Measurements from ENCODE around the gene ZCWPW1.
"Not testable (repeated sequence)": the region's sequence is repeated elsewhere in the genome, so short reads cannot be mapped to it uniquely, and the experiment has no call there.

The ZCWPW1 gene

DNA sequence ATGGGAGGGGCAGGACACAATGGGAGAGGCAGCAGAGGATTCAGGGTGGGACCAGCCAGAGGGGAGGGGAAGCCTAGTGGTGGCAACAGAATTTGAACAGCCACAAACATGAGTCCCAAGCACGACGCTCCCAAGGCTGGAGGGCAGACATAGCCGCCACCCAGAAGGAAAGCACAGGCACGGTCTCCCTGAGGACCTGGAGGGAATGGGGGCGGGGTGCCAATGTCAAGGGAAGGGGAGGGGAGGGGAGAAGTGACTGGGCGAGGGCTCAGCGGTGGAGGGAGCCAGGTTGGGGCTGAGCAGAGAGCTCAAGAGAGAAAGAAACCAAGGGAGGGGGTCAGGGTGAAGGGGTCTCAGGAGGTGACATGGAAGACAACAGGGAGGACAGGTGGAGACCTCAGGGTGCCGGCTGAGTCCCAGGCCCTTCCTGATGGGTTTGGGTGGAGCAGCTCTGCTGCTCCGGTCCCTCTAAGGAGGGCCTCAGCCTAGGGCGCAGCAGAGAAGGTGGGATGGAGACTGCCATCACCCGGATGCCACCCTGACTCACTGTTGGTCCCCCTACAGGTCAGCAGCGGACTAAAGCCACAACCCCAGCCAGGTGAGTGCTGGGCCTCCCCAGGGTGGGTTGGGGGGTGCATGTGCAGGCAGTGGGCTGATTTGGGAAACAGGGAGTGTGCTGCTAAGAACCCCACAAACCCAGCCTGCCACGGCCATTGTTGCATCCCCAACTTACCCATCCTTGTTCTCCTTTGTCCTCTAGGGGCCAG lies 31.0 kb downstream of the ZCWPW1 start:
- no peak for DNase-seq

GRCh38 chr7:100396421-100396982 lies 32.0 kb downstream of the ZCWPW1 start:
- no peak for DNase-seq

DNA sequence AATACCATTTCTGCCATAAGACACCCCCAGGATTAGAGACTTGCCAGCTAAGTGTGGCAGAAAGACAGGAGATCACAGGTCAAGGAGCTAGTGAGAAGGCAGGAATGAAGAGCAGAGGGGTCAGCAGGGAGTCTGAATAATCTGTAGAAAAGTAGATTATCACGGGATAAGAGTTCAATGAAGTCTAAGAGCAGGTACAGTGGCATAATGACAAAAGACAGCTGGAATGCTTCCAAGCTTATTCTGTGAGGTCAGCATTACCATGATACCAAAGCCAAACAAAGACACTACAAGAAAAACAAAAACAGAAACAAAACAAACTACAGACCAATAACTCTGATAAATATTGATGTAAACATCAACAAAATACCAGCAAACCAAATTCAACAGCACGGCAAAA lies 34.4 kb downstream of the ZCWPW1 start:
- DNase-seq = no peak

- no peak for DNase-seq
These were observed 35.1 kb downstream of the ZCWPW1 start for GRCh38 chr7:100393233-100393905.

DNA sequence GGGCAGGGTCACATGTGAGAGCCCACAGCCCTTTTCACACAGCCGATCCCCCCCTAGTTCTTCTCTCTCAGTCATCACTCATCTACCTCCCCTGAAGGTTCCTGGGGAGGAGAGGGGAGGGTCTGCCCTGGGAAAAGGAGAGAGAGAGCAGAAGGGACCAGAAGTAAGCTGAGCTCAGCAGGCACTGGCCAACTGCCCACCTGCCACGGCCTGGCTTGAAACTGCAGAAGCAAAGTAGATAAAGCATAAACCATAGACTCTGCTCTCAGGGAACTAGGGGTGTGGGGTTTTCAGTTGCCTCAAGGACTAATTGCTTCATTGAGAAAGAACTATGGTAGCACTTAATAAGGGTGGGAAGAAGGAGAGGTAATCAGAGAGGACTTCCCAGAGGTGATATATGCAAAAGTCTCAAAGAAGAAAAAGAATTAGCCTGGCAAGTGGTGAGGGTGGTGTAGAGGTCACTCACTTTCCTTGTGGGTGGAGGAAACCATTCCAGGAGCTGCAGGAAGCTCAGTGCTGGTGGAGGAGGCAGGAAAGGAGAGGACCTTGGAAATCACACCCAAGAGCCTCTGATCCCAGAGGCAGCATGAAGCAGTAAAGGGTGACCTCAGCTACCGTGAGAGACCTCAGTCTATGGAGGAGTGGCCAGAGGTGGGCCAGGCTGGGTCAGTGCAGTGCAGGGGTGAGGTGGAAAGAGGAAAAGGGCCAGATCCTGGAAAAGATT lies 38.1 kb downstream of the ZCWPW1 start:
- no peak for DNase-seq

DNA sequence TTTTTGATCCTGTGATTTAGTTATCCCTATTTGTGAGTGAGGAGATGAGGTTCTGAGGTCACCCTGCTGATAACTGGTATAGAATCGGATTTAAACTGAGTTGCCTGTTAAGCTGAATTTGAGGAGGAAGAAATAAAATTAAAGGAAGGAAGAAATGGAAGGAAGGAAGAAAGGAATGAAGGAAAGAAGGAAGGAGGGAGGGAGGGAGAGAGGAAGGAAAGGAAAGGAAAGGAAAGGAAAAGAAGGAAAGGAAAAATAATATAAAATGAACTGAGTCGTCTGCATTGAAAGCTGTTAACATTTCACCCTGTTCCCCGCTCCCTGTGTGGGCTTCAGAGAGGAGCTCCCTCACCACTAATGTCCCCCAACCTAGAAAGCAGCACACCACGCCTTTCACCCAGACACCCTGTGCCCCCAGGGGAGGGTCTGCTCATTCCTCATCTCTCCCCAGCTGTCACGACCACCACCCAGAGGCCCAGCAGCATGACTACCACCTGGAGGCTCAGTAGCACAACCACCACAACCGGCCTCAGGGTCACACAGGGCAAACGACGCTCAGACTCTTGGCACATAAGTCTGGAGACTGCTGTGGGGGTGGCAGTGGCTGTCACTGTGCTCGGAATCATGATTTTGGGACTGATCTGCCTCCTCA lies 38.9 kb downstream of the ZCWPW1 start:
- no peak for DNase-seq

DNA sequence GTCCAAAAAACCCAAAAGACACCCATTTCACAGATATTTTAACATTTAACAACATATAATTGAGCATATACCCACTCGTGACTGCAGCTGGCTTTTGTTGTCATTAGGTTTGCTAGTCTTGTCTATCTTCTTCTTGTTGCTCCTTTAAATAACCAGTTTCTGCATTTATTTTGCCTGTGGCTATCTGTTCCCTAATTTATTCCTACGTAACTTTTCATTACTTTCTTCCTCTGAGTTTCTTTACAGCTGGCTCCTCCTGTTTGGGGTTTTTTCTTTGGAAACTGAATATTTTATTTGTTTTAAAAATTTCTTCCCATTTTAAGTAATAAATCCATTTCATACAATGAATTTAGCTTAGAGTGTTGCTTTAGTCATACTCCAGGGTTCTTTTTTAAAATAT lies 40.8 kb downstream of the ZCWPW1 start:
- DNase-seq = no peak

DNA sequence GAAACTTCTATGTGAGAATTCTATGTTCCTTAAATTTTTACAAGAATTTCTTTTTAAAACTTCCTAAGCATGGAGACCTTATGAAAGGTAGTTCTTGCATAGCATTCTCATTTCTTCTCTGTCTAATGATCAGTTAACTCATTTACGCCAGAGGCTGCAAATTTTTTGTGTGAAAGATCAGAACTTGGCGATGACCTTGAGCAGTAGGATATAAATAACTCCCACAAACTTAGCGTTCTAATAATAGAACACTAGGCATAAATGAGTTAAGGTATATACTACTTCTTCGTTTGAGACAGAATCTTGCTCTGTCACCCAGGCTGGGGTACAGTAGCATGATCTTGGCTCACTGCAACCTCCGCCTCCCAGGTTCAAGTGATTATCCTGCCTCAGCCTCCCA lies 41.6 kb downstream of the ZCWPW1 start:
- no peak for DNase-seq

DNA sequence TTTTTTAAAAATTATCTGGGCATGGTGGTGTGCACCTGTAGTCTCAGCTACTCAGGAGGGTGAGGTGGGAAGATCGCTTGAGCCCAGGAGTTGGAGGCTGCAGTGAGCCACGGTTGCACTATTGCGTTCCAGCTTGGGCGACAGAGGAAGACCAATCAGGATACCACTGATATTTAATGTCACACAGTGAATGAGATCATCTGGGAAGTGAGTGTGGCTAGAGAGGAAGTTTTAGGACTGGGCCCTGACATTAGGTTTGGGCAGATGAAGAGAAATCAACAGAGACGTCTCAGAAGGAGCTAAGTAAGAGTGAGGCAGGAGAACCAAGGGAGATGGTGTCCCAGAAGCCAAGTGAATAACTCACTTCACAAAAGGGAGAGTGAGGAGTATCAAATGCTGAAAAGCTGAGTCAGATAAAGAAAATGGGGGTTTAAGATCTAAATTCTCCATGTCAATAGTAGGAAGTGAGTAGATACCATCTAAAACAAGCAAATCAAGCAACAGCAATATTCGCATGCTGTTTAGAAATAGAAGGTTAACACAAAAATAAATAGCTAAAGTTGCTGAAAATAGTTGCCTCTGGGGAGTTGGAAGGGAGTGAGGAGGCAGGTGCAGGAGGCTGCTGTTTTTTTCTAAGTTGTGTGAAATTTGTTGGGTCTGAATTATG lies 43.7 kb downstream of the ZCWPW1 start:
- no peak for DNase-seq

- not testable (repeated sequence) for DNase-seq
These were observed 46.2 kb downstream of the ZCWPW1 start for GRCh38 chr7:100382234-100382853.

GRCh38 chr7:100381531-100382233 lies 46.8 kb downstream of the ZCWPW1 start:
- DNase-seq = not testable (repeated sequence)

DNA sequence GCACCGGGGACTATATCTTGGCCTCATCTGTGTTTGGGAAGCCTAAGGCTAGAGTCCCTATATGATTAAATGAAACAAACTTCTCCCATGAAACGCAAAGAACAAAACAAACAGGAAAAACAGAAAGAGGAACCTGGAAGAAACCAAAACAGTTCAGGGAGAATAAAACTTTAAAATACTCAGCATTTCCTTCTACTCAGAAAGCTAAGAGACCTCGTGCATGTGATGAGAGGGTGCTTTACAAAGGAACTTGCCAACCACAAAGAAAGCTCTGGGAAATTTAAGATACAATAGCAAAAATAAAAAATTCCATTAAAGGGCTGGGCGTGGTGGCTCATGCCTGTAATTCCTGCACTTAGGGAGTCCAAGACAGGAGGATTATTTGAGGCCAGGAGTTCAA lies 48.3 kb downstream of the ZCWPW1 start:
- DNase-seq = no peak

- no peak for DNase-seq
These were observed 50.3 kb downstream of the ZCWPW1 start for GRCh38 chr7:100378114-100378755.

DNA sequence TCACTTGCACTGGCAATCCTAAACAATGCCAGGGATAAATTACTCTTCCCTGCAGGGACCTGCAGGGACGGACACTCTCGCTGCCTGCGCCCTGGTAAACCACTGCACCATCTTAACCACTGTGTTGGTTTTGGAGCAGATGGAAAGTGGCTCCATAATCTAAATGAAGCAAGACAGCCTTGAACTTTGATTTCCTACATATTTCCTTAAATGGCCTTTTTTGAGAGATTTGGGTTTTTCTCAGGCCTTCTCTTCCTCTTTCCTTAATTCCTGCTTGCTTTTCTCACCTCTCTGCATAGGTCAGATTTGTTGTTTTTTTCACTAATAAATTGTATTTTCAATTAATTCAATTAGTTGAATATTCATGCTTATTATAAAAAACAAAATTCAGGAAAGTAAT lies 52.4 kb downstream of the ZCWPW1 start:
- no peak for DNase-seq

DNA sequence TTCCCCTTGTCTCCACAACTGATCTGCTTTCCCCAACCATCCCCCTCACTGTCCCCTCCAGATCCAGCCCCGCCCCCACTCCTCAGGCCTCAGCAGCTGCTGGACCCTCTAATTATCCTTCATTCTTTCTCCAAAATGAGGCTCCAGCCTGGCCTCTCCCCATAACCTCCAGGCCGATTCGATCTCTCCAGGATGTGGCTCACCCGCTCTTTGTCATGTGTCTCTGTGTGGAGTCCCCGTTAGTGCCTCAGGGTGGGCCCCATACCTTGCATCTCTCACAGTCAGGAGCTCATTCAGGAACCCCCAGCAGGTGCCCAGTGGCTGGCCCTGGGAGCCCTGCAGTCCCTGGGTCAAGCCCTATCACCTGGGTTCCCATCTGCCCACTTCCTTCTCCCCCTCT lies 53.9 kb downstream of the ZCWPW1 start:
- no peak for DNase-seq

GRCh38 chr7:100373870-100374598 lies 54.5 kb downstream of the ZCWPW1 start:
- DNase-seq = not testable (repeated sequence)

- no peak for DNase-seq
These were observed 55.2 kb downstream of the ZCWPW1 start, which contains the start of gene PILRA for GRCh38 chr7:100373261-100373831. Gene PILRA (plus strand): TSS chr7:100373487. CDS start chr7:100373657, 170 bp downstream.

DNA sequence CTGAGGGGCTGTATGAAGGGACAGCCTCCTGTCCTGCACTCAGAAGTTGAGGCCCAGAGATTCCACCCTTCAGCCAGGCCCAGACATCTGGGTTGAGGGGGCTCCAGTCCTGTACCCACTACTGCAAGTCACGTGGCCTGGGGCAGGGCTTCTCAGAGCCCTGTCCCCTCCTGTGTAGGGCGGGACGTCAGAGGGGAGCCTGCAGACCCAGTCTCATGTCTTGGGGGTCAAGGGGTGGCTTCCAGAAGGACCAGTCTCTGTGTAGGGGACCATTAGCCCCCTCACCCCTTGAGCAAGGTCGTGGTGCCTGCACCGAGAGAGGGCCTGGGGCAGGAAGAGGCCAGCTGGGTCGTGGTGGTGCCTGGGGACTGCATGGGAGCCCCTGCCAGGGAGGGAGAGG lies 55.8 kb downstream of the ZCWPW1 start:
- DNase-seq = no peak

DNA sequence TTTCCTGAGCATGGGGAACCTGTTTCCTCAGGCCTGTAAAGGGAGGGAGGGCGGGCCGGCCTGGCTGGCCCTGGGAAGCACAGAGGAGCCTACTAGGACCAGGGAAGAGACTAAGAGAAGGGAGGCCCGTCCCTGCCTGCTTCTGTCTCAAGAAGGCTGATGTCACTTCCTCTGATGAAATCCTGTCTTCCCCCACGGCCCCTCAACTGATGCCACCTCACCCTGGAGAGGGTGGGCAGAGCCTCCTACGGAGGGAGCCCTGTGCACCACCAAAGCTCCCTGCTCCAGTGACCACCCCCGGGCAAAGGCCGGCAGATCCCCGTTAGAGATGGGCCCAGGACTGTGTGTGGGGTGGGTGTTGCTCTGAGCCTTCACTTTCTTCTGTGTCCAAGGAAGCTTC lies 56.2 kb downstream of the ZCWPW1 start:
- no peak for DNase-seq

Data from NCI-H1417 treated with DMSO at 0.1 percent for 48 hours (cell line).